ENCODE data around the gene COL4A1.

The COL4A1 gene

GRCh38 chr13:110156301-110157049 lies 150.5 kb downstream of the COL4A1 start:
- no peak for DNase-seq

- DNase-seq, result no peak
Measured at GRCh38 chr13:110155072-110155471, 151.9 kb downstream of the COL4A1 start.

GRCh38 chr13:110154410-110154933 lies 152.5 kb downstream of the COL4A1 start:
- no peak for DNase-seq

GRCh38 chr13:110152351-110152750 lies 154.6 kb downstream of the COL4A1 start:
- no peak for DNase-seq

GRCh38 chr13:110151462-110151861 lies 155.5 kb downstream of the COL4A1 start:
- DNase-seq, result no peak

GRCh38 chr13:110150384-110151101 lies 156.4 kb downstream of the COL4A1 start:
- DNase-seq, result no peak

GRCh38 chr13:110149036-110149435 lies 157.9 kb downstream of the COL4A1 start:
- DNase-seq, result no peak

GRCh38 chr13:110140099-110140498 lies 166.9 kb downstream of the COL4A1 start:
- DNase-seq, result no peak

GRCh38 chr13:110138700-110139036 lies 168.3 kb downstream of the COL4A1 start:
- DNase-seq, result no peak

GRCh38 chr13:110138010-110138699 lies 168.8 kb downstream of the COL4A1 start:
- peak; percentile 91 for DNase-seq

GRCh38 chr13:110137680-110138009 lies 169.3 kb downstream of the COL4A1 start:
- DNase-seq, result no peak

GRCh38 chr13:110136660-110137585 lies 170.0 kb downstream of the COL4A1 start:
- DNase-seq, result no peak

- DNase-seq, result no peak
Measured at GRCh38 chr13:110135977-110136597, 170.9 kb downstream of the COL4A1 start.

- peak; percentile 59 for DNase-seq
Measured at GRCh38 chr13:110134801-110135200, 172.2 kb downstream of the COL4A1 start.

- no peak for DNase-seq
Measured at GRCh38 chr13:110133425-110134235, 173.3 kb downstream of the COL4A1 start.

- no peak for DNase-seq
Measured at GRCh38 chr13:110132225-110132982, 174.6 kb downstream of the COL4A1 start.

GRCh38 chr13:110131424-110131823 lies 175.5 kb downstream of the COL4A1 start:
- no peak for DNase-seq

- DNase-seq, result no peak
Measured at GRCh38 chr13:110130431-110130830, 176.5 kb downstream of the COL4A1 start.

- no peak for DNase-seq
Measured at GRCh38 chr13:110129539-110130186, 177.3 kb downstream of the COL4A1 start.

GRCh38 chr13:110129076-110129475 lies 177.9 kb downstream of the COL4A1 start:
- no peak for DNase-seq

Measured in SIG-M5 (cell line).